ENCODE data around the gene WDR37.

Gene WDR37

DNA sequence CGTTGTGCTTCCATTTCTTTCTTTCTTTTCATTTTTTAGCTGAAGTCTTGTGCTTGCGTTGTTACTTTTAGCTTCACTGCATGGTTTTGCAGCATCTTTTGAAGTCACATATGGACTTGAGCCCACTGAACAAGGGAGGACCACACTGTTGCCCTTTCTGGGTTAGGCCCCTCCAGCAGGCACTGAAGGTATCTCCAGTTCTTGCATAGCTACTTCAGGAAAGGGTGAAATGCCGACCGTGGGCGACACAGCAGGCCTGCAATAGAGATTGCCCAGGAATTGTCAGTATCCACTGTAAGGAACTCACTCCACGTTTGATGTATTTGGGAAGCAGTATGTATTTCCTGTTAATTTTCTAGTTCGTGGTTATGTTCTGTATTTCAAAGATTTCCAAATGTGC lies 85.1 kb downstream of the WDR37 start:
- no peak for DNase-seq (ENCODE audit: low read depth, low spot score)
- H3K4me3 ChIP-seq (ENCODE audit: low read length) = no peak overlapping the region

DNA sequence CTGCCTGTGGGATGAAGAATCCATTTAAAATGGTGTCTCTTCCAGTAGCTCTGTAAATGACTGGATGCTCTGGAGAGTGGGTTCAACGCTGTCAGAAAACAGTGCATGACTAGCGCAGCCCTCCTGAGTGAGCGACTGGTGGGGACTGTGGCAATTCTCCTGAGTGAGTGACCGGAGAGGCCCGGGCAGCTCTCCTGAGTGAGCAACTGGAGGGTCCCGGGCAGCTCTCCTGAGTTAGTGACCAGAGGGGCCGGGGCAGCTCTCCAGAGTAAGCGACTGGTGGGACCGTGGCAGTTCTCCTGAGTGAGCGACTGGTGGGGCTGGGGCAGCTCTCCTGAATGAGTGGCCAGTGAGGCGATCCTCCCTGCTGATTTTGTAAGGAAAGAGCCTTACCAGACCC lies 85.5 kb downstream of the WDR37 start:
- H3K4me3 ChIP-seq (ENCODE audit: low read length) = no peak overlapping the region
- no peak for DNase-seq (ENCODE audit: low read depth, low spot score)

DNA sequence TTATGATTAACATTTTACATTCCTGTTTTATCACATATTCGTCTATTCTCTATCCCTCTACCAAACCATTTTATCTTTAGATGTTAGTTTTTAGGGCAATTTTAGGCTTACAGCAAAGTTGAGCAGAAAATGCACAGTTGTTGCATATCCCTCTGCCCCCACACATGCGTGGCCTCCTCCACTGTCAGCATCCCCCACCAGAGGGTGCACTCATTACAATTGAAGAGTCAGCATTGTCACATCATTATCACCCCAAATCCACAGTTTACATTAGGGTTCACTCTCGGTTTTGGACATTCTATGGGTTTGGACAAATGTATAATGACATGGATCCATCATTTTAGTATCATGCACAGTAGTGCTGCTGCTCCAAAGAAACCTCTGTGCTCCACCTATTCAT lies 86.4 kb downstream of the WDR37 start:
- H3K4me3 ChIP-seq (ENCODE audit: low read length) = no peak overlapping the region
- DNase-seq (ENCODE audit: low read depth, low spot score) = no peak

DNA sequence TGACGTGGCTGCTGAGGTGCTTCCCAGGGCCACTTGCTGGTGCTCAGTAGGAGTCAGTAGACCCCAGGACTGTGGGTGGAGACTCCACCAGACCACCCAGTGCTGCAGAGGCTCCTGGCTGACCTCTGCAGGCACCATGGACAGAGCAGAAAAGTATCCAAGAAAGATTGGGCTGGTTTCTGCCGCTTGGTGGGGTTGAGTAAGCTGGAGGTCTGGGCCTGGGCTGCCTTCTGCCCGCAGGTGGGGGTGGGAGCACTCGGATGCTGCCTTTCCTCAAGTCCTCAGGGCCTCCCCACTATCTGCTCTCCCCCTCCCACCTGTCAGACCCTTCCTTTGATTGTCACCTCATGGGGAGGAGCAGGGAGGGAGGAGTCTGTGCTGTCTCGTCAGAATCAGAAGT lies 91.6 kb downstream of the WDR37 start:
- H3K4me3 ChIP-seq (ENCODE audit: low read length) = no peak overlapping the region
- DNase-seq (ENCODE audit: low read depth, low spot score) = no peak

DNA sequence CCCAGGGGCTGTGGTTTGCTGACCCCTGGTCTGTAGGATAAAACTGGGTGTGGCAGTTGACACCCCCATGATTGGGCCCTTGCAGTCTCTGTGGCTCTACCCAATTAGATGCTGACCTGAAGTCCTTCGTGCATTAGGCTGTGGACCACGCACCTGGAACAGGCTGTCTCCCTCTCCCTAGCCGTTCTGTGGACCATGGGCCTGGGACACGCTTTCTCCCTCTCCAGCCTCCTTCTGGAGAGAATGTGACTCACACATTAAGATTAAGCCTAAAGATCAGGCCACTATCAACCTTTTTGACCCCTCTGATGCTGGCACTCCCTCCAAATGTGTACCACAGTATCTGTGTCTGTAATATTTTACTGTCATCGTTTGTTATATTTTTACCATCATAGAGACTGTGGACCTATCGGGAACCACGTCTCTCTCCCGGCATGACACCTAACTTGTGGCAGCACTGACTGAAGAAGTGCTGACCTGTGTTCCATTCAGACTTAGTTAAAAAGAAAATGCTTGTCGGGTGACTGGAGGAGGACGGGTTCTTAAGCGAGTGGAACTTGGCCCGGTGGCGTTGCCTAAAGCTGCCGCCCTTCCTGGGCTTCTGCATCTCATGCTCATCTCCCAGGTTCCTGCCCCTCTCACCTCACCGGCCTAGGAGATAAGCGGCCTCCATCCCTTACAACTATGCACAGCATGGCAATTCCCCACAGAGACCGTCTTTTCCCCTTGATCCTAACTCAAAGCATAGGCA lies 92.8 kb downstream of the WDR37 start:
- DNase-seq (ENCODE audit: low read depth, low spot score) = no peak
- H3K4me3 ChIP-seq (ENCODE audit: low read length) = no peak overlapping the region

DNA sequence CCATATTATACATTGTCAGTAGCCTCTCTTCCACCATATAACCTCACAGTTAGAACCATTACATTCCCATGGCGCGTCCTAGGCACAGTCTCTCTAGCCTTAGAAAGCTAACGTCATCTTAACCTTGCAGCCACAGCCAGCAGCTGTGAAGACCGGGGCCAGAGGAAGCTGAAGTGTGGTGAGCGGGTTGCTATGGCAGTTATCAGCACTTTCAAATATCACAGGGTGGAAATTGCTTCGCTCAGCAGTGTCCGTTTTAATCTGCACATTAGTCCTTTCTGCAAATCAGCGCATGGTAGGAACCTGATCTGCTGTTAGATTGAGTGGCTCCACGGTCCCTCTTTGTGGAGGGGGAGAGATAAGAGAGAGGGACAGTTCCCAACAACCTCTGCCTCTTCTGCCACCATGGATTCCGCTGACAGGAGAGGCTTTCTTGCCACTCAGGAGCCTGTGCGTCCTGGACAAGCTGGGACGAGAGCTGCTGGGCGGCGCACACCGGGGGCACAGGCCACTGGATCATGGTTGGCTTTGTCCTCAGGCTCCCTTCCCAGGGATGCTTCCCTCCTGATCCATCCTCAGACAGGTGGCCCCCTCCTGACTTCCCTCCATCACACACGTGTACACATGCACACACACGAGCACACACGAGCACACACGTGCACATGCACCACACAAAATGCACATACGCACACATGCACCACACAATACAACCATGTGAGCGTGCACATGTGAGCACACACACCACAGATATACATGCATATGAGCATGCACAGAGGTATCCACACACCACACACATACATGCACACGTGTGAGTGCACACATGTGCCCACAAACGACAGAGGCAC lies 93.8 kb downstream of the WDR37 start:
- no peak overlapping the region for H3K4me3 ChIP-seq (ENCODE audit: low read length)
- DNase-seq (ENCODE audit: low read depth, low spot score) = peak; percentile 45

DNA sequence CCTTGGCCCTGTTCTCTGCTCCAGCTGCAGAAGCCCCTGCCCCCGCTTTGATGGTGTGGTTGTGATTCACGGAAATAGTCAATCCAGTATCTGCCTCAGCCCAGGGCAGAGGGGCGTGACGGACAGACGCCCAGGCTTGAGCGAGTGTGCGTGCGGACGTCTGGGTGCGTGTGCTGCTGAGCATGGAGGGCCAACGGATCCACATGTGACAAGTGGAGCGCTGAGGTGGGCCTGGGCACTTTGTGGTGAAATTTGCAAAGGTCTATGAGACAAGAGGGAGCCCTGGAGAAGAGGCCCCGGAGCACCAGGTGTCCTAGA lies 94.4 kb downstream of the WDR37 start:
- H3K4me3 ChIP-seq (ENCODE audit: low read length) = no peak overlapping the region
- DNase-seq (ENCODE audit: low read depth, low spot score) = no peak

DNA sequence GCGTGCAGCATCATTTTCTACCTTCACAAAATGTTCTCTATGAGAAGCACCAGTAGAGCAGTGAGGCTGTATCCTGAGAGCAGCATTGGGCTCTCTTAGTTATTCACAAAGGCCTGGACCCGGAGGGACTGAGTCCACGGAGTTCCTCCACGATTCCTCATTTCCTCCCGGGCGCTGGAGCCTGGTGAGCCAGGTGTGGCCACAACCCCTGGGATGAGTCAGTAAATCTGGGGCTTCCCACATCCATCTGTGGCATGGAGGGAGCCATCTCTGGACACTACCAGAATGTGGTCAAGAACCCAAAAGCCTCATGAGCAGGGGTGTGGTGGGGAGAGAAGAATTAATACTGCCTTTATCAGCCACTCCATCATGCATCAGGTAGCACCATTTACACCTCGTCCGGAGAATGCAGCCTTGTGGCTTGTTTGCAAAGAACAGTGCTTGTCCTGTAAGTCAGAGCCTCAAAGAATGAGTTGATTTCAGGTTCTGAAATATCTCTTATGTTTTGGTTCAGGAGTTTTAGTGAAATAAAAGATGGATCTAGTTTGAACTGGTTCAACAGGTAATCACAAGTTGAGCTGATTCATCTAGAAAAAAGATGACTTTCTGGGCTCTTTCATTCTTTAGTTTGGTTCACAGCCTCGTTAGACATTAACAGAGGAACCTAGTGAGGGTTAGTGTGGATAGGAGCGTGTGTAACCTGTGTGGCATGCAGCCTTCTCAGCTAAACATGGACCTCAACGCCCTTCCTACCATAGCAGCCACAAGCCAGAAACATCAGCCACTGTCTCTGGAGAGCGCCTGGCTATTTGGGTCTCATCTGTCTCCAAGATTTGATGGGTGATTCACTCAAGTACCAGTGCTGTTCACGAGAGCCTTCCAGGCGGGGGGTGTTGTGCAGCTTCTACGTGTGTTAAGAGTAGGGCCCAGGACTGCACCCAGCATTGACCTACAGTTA lies 95.2 kb downstream of the WDR37 start:
- no peak for DNase-seq (ENCODE audit: low read depth, low spot score)
- no peak overlapping the region for H3K4me3 ChIP-seq (ENCODE audit: low read length)

DNA sequence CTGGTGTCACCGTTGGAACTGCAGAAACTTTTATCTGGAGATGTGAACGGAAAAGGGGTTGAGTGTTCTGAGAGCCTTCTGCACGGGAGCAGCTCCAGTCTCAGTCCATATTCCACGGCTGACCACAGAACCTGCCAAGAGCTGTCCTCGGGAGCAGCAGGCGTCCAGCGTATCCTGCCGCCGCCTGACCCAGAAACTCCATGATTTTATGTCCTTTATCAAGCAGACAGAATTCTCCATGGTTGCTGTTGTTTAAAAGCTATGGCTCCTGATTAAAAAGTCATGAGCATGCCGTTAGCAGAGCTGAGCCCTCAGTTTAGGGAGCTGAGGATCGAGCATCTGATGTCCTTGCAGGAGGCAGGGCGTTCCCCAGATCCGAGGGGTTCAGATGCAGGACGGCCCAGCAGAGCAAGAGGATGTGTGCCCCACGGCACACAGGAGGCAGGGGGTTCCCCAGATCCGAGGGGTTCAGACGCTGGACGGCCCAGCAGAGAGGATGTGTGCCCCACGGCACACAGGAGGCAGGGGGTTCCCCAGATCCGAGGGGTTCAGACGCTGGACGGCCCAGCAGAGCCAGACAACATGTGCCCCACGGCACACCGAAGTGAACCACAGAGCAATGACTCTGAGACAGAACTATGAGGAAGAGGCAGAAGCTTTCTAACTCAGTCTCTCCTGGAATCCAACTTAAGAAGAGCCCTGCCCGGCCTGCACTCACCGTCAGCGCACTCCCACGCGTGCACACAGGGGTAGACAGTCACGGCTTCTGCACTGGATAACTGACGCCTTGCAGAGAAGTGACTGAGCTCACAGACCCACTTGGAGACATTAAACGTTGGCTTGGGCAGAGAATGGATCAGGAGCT lies 96.4 kb downstream of the WDR37 start:
- H3K4me3 ChIP-seq (ENCODE audit: low read length) = no peak overlapping the region
- DNase-seq (ENCODE audit: low read depth, low spot score) = no peak

DNA sequence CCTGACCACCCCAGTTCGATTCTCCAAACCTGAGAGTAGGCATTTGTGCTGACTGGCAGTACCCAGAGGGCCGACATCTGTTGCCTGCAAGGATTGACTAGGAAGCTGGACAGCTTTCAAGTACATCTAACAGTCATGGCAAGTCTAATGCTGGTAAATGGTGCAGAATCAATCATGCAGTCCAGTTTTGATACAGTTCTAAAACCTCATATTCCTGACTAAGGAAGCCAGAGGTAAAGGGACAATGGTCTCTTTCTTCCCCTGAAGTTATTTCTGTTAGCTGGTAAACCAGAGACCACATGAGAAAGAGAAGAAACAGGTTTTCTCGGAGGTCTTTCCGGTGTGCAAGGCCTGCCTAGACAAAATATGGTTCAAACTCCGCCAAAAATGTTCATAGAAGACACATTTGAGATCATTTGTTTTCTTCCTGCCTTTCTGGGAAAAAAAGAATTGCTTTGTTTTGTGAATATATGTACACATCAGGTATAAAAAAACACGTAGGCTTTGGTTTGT lies 97.1 kb downstream of the WDR37 start:
- H3K4me3 ChIP-seq (ENCODE audit: low read length) = no peak overlapping the region
- DNase-seq (ENCODE audit: low read depth, low spot score) = peak; percentile 64

DNA sequence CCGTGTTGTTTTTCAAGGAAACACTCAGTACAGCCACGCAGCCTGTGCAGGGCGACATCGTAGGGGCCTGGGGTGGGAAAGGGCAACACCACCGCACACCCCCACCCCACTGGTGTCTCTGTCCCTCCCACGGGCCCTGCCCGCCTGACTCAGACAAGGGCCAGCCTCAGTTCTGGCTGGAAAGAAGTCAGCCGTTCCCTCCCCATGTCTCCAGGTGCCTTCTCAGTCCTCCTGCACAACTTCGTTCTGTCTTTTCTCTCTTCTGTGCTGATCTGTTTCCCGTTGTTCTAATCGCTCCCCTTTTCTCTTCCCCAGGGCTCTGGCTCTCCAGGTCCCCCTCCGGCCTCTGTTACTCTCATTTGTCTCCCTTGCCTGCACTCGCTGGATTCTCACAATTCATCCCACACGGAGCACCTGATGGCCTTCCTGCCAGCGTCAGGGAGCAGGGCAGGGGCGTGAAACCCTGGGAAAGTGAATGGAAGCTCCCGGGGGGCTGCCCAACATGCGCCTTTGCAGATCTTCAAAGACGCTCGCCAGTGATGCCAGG lies 97.7 kb downstream of the WDR37 start:
- H3K4me3 ChIP-seq (ENCODE audit: low read length) = no peak overlapping the region
- DNase-seq (ENCODE audit: low read depth, low spot score) = no peak

DNA sequence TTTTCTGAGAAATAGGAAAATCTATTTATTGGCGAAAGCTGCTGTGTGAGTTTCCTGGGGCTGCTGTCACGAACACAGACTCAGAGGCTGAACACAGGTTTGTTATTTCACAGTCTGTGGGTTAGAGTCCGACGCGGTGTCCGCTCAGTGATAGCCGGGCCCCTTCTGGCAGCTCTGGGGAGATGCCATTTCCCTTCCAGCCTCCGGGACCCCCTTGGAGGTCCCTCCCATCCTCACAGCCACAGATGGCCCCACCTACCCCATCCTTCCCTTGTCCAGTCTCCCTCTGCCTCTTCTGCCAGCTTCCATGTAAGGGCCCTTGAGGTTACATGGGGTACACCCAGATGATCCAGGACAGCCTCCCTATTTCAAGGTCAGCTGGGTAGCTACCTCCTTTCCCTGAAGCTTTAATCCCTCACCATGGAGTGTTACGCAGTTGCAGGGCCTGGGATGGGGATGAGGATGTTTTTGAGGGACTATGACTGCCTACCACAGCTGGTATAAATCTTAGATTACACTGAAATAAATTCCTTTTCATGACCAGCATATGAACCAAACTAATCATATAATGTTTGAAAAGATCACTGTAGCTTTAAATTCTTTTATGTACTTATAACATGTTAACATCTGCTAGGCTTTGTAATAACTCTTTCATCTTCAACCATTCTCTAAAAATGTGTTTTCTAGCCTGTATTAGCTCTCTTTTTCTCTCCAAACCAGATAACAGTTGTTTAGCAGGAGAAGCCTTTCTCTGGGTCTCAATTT lies 98.5 kb downstream of the WDR37 start:
- DNase-seq (ENCODE audit: low read depth, low spot score) = no peak
- H3K4me3 ChIP-seq (ENCODE audit: low read length) = no peak overlapping the region

DNA sequence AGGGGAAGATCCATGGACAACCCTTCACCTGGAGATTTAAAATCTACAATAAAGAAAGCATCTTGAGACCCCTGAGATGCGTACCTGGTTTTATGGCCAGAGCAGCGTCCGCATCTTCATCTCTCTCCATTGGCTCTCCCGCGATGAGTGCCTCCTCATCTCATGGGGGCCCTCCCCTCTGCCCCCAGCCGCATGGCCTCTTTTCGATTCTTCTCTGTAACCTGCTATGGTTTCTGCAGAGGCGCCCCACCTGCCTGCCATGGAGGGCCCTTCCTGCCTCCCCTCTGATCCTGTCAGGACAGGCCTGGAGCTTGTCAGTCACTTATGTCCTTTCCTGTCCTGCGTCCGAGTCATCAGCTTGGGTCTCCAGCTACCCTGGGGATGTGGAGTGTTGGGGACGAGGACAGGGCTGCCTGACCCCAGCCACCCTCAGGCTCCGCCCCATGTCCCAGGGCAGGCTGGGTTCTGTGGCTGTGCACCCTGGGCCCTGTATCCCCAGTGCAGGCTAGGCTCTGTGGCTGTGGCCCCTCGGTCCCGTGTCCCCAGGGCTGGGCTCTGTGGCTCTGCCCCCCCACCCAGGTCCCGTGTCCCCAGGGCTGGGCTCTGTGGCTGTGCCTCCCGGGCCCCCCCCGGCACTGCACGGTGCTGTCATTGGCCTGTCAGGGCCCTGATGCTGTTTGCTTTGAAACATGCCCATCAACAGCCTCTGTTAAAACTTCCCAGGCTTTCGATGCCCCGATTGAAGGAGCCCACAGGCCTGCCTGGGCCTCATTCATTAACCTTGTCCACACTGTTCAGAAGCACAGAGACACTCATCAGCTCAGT lies 99.8 kb downstream of the WDR37 start:
- H3K4me3 ChIP-seq (ENCODE audit: low read length) = no peak overlapping the region
- no peak for DNase-seq (ENCODE audit: low read depth, low spot score)

DNA sequence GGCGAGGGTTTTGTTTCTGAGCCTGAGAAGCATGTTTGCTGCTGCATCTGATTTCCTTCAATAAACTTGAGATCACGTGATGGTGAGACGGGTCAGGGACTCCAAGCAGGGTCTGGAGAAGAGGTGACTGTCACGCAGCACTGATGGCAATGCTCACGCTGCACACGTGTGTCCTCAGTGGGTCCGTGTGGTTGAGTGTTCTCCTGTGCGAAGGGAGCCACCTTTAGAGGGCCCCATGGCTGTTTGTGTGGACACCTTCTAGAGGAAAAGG lies 100.4 kb downstream of the WDR37 start:
- H3K4me3 ChIP-seq (ENCODE audit: low read length) = no peak overlapping the region
- no peak for DNase-seq (ENCODE audit: low read depth, low spot score)

DNA sequence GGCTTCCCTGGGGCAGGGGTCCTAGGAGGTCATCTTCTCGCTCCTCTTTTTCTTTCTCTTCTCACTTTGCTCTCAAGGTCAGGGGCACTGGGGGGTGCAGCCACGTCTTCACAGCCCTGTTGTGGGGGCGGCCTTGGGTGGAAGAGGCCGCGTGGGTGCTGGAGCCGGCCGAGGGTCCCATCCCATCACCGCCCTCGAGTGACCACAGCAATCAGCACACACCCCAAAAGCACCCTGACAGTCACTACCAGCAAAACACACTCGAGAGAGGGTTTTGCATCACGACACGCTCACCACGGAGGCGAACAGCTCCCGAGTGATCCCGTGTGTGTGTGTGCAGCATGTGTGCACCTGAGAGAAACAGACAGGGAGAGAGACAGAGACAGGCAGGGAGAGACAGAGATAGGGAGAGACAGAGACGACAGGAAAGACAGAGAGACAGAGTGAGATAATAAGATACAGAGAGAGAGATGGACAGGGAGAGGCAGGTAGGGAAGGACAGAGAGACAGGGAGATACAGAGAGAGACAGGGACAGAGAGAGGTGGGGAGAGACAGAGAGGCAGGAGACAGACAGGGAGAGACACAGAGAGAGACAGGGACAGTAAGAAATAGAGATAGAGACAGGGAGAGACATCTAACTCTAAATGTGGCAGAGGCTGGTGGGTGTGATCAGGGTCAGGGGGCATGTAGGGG lies 100.9 kb downstream of the WDR37 start:
- no peak overlapping the region for H3K4me3 ChIP-seq (ENCODE audit: low read length)
- DNase-seq (ENCODE audit: low read depth, low spot score) = no peak

DNA sequence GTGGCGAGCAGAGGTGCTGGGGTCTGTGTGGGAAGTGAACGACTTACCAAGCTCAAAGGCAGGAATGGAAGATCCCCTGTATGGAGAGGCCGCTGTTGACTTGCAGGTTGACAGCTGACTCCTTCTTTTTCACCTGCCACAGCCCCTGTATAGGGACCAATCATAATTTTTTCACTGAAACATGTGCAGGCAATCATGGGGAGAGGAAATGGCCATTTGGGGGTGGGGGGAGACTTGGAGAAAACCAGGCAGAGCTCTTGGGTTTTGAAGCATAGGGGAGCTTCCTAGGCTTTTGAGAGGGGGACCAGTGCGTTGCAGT lies 101.4 kb downstream of the WDR37 start:
- DNase-seq (ENCODE audit: low read depth, low spot score) = no peak
- no peak overlapping the region for H3K4me3 ChIP-seq (ENCODE audit: low read length)

DNA sequence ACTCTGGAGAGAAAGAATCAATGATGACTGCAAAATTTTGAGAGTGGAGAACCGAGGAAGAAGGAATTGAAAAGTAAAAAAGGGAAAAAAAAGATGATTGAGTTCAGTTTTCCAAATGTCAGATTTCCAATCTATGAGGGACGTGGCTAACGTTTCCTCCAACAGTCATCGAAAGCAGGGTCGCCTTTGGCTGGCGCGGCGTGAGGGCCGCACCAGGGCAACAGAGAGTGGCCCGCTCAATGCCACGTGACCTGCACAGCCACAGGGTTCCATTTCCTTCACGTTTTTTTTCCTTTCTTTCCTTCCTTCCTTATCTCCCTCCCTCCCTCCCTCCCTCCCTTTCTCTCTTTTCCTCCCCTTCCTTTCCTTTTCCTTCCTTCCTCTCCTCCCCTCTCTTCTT lies 101.9 kb downstream of the WDR37 start:
- no peak overlapping the region for H3K4me3 ChIP-seq (ENCODE audit: low read length)
- no peak for DNase-seq (ENCODE audit: low read depth, low spot score)

All from Jurkat, Clone E6-1 (cell line).